Gastrocnemius medialis (tissue), 4 donors: ENCODE measurements around the gene SMIM12. TPM values are rescaled to one million over a fixed set of nuclear protein-coding genes. Genes with fewer than 3 reads are reported as not detected.
A peak's percentile ranks its signal among the peaks of the same experiment; 100 is the strongest.

Experiments
- ATAC-seq, 2 donors: fragments of 150-250 bp; one replicate each; pipeline ENCODE4 v1.9.1; 2016
- DNase-seq, 2 donors: peaks; one replicate each; pipeline ENCODE4 v3.0.0-alpha.2; 2019
- H3K27ac ChIP-seq, 4 donors: fragments of 200-600 bp; sonication (generic); 1 replicate in 1 of 4; 2 replicates in 3 of 4; pipeline ENCODE4 v1.5.1; 2016 to 2018; ENCODE audit warnings: mild to moderate bottlenecking in 2 of 4, moderate library complexity in 1 of 4
- H3K27me3 ChIP-seq, 3 donors: fragments of 200-600 bp; sonication (generic) in 2 of 3; 1 replicate in 1 of 3; 2 replicates in 2 of 3; pipeline versions ENCODE4 v1.5.1 to v1.6.0; 2016 to 2019; ENCODE audit warnings: mild to moderate bottlenecking in 1 of 3, moderate library complexity in 1 of 3
- H3K36me3 ChIP-seq, 2 donors: fragments of 200-600 bp; sonication (generic) in 1 of 2; one replicate each; pipeline ENCODE4 v1.5.1; 2017 to 2018
- H3K4me1 ChIP-seq, 2 donors: fragments of 200-600 bp; sonication (generic) in 1 of 2; one replicate each; pipeline ENCODE4 v1.5.1; 2016 to 2017; ENCODE audit warnings: mild to moderate bottlenecking in 2 of 2
- H3K4me3 ChIP-seq, 4 donors: fragments of 200-600 bp; sonication (generic) in 3 of 4; 1 replicate in 1 of 4; 2 replicates in 3 of 4; pipeline ENCODE4 v1.5.1; 2016 to 2019; ENCODE audit warnings: mild to moderate bottlenecking in 2 of 4
- H3K9me3 ChIP-seq, 3 donors: fragments of 200-600 bp; sonication (generic) in 2 of 3; 1 replicate in 1 of 3; 2 replicates in 2 of 3; pipeline ENCODE4 v1.5.1; 2016 to 2019
- POLR2A ChIP-seq, 2 donors: fragments of 450-650 bp; IDR thresholded peaks; one replicate each; pipeline ENCODE4 v1.6.1; 2017; ENCODE audit warnings: antibody characterized with exemption in 2 of 2, mild to moderate bottlenecking in 2 of 2, moderate library complexity in 2 of 2
- in situ Hi-C, 4 donors: fragments of 200-750 bp; cut with MboI; loops; one replicate each; pipeline versions ENCODE4 v1.15.0 to v1.8.0; 2017; ENCODE audit warnings: low sequenced_read_pairs in 4 of 4
- intact Hi-C: fragments of 100-400 bp; cut with DNase I; formaldehyde crosslinking; loops from one replicate; pipeline ENCODE4 v1.15.1; 2023; ENCODE audit warnings: low total_unique reads
- total RNA-seq, 4 donors: library from RNA; depleted of rRNA; stranded (reverse); fragments of >200 nt; gene quantifications; one replicate each; pipeline versions ENCODE4 v1.1.0 to v1.2.3, GENCODE V29; 2016
- TF ChIP-seq, protein P1 (sequence below), 5 experiments: fragments of 450-650 bp in 3 of 5; fragments of 200-600 bp in 2 of 5; sonication (generic) in 2 of 5; IDR thresholded peaks in 4 of 5; conservative IDR thresholded peaks in 1 of 5; 1 replicate in 4 of 5; 2 replicates in 1 of 5; pipeline ENCODE4 v1.5.1; 2016 to 2019; ENCODE audit warnings: antibody characterized with exemption in 5 of 5, mild to moderate bottlenecking in 3 of 5, moderate library complexity in 3 of 5

SMIM12 gene
- total RNA-seq, 4 donors from 2014 or later: 24.2 to 40.8 (median 35.6) TPM

DNA sequence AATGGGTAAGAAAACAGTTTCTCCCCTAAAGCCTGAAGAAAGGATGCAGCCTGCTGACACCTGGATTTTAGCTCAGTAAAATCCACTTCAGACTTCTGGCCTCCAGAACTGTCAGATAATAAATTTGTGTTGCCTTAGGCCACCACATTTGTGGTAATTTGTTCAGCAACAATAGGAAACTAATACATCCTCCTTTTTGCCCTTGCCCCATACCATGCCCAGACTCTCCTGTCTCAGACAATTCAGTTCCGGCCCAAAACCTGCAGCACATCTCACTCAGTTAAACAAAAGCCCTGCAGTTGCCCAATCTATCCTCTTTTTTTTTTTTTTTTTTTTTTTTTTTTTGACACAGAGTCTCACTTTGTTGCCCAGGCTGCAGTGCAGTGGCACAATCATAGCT is 25.8 kb downstream of the SMIM12 start:
- Histone ChIP-seq H3K4me3 (no peak overlapping the region), H3K9me3 (no peaks in the 10 kb centered on the region), H3K27me3 (no peaks in the 10 kb centered on the region), H3K4me1 (peaks cover 6 to 14% of the 10 kb centered on the region in 2 donors), H3K27ac (peak overlapping the region in 1 of 4 donors; percentile 27), H3K36me3 (no peaks in the 10 kb centered on the region)
- in situ Hi-C loops (no loop called here), intact Hi-C loops (no loop called here)
- ATAC-seq (no peak), DNase-seq (no peak)
- TF ChIP-seq POLR2A (IDR thresholded peaks at IDR 0.05): no peak
- TF ChIP-seq, protein P1, sequence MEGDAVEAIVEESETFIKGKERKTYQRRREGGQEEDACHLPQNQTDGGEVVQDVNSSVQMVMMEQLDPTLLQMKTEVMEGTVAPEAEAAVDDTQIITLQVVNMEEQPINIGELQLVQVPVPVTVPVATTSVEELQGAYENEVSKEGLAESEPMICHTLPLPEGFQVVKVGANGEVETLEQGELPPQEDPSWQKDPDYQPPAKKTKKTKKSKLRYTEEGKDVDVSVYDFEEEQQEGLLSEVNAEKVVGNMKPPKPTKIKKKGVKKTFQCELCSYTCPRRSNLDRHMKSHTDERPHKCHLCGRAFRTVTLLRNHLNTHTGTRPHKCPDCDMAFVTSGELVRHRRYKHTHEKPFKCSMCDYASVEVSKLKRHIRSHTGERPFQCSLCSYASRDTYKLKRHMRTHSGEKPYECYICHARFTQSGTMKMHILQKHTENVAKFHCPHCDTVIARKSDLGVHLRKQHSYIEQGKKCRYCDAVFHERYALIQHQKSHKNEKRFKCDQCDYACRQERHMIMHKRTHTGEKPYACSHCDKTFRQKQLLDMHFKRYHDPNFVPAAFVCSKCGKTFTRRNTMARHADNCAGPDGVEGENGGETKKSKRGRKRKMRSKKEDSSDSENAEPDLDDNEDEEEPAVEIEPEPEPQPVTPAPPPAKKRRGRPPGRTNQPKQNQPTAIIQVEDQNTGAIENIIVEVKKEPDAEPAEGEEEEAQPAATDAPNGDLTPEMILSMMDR (IDR thresholded peaks at IDR 0.05 in 4 of 5, conservative IDR thresholded peaks at IDR 0.05 in 1 of 5): no peak

- no peak for ATAC-seq
- Histone ChIP-seq H3K4me1 (peaks cover 0 to 3% of the 10 kb centered on the region in 2 donors), H3K4me3 (no peak overlapping the region), H3K9me3 (no peaks in the 10 kb centered on the region), H3K27ac (peak overlapping the region in 2 of 4 donors; percentile 2 to 34), H3K27me3 (no peaks in the 10 kb centered on the region), H3K36me3 (no peaks in the 10 kb centered on the region)
- intact Hi-C loops: no loop called here
- TF ChIP-seq POLR2A (IDR thresholded peaks at IDR 0.05): no peak
- TF ChIP-seq, protein P1 (IDR thresholded peaks at IDR 0.05 in 4 of 5, conservative IDR thresholded peaks at IDR 0.05 in 1 of 5): no peak
- DNase-seq: no peak
- in situ Hi-C loops: no loop called here
Observed at GRCh38 chr1:34831721-34832246, 27.8 kb downstream of the SMIM12 start.

- in situ Hi-C loops: no loop called here
- no peaks in the 10 kb centered on the region for H3K27me3 ChIP-seq
- H3K27ac ChIP-seq: peak overlapping the region in 2 of 4 donors; percentile 19 to 50
- intact Hi-C loops: no loop called here
- H3K9me3 ChIP-seq: no peaks in the 10 kb centered on the region
- ATAC-seq (no peak), DNase-seq (no peak)
- no peak overlapping the region for H3K4me3 ChIP-seq
- TF ChIP-seq, protein P1 (IDR thresholded peaks at IDR 0.05 in 4 of 5, conservative IDR thresholded peaks at IDR 0.05 in 1 of 5): no peak
- TF ChIP-seq POLR2A (IDR thresholded peaks at IDR 0.05): no peak
- peaks cover 0 to 4% of the 10 kb centered on the region in 2 donors for H3K4me1 ChIP-seq
- no peaks in the 10 kb centered on the region for H3K36me3 ChIP-seq
Observed at GRCh38 chr1:34829250-34829649, 30.3 kb downstream of the SMIM12 start.

DNA sequence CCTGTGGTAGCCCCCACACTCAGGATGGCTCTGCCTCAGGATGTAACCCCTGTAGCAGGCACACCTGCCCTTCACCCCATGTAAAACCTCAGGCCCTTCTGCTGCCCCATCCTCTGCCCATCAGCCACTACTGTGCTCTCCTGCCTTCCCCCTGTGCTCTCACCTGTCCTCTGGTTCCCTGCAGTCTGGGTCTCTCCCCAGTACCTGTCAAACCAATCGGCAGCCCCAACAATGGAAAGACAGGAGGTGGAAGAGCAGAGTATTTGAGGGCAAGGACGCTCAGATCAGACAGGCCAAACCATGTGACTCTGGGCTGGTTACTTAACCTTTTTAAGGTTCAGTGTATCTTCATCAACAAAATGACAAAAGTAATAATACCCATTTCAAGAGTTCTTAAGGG is 30.9 kb downstream of the SMIM12 start:
- in situ Hi-C loops: no loop called here
- ATAC-seq: no peak

More for the DNA sequence above, 30.9 kb downstream of the SMIM12 start:
- Histone ChIP-seq H3K36me3 (no peaks in the 10 kb centered on the region), H3K4me3 (no peak overlapping the region), H3K27me3 (no peaks in the 10 kb centered on the region), H3K27ac (peak overlapping the region in 1 of 4 donors; percentile 50), H3K4me1 (peaks cover 0 to 4% of the 10 kb centered on the region in 2 donors), H3K9me3 (no peaks in the 10 kb centered on the region)
- no peak for DNase-seq
- TF ChIP-seq, protein P1 (IDR thresholded peaks at IDR 0.05 in 4 of 5, conservative IDR thresholded peaks at IDR 0.05 in 1 of 5): no peak
- no peak for TF ChIP-seq POLR2A (IDR thresholded peaks at IDR 0.05)
- intact Hi-C loops: no loop called here
